HCT116 (cell line): ENCODE measurements around the gene MYL6B. TPM values are rescaled to one million over a fixed set of nuclear protein-coding genes. Genes with fewer than 3 reads are reported as not detected.

Experiments used
- ATAC-seq: fragments of 200-7000 bp; cut with Tn5 transposase; 2 replicates; pipeline ENCODE4 v1.9.1; 2020; ENCODE audit warnings: mild to moderate bottlenecking, moderate library complexity
- BruUV-seq: library from RNA; stranded (reverse); fragments of 400-500 nt; replicated peaks from 2 replicates; lab custom pipeline; 2021; lab: Mats Ljungman, UMichigan
- CTCF ChIA-PET: fragments of 300-600 bp; sonication (Branson Sonifier 250); formaldehyde crosslinking; loops from one replicate; lab custom pipeline; 2021; ENCODE audit warnings: antibody characterized with exemption; lab: Charles Lee
- POLR2A ChIA-PET: fragments of 300-600, 350-600 bp; sonication (Branson Sonifier 250); formaldehyde crosslinking; loops from one replicate; lab custom pipeline; 2021; ENCODE audit warnings: antibody characterized with exemption; lab: Charles Lee
- RAD21 ChIA-PET, 2 experiments: fragments of 300-600 bp; sonication (Branson Sonifier 250); formaldehyde crosslinking; loops; one replicate each; lab custom pipeline; 2023; ENCODE audit warnings: low total read pairs in 2 of 2; ENCODE audit not compliant: uncharacterized antibody in 2 of 2, unreplicated experiment in 2 of 2, low non-redundant PET in 1 of 2; lab: Charles Lee
- DNase-seq: peaks from one replicate; pipeline ENCODE4 v3.0.0-alpha.2; 2010; ENCODE audit warnings: low read depth, low spot score
- H2AFZ ChIP-seq: fragments of 200-600 bp; shearing (Covaris generic), sonication (generic); 2 replicates; pipeline ENCODE4 v1.6.1; 2017; ENCODE audit warnings: low read depth, mixed run types, mixed read lengths, antibody characterized with exemption, low read length; ENCODE audit not compliant: poor library complexity, severe bottlenecking
- H3K27ac ChIP-seq: 2 replicates; pipeline ENCODE4 v1.5.1; 2012; ENCODE audit warnings: low read depth, low read length
- H3K27me3 ChIP-seq: fragments of 200-600 bp; sonication (generic); 2 replicates; pipeline ENCODE4 v1.6.1; 2016; ENCODE audit warnings: mixed run types, low read length, mixed read lengths; ENCODE audit not compliant: insufficient read depth
- H3K36me3 ChIP-seq, 2 experiments: fragments of 200-500 bp in 1 of 2; fragments of 200-600 bp in 1 of 2; sonication (Bioruptor generic) in 1 of 2; sonication (generic) in 1 of 2; 2 replicates each; pipeline versions ENCODE4 v1.5.1 to v1.6.1; 2014 to 2016; ENCODE audit warnings: low read length in 2 of 2, inconsistent platforms in 1 of 2, mixed read lengths in 1 of 2, mixed run types in 1 of 2; ENCODE audit not compliant: insufficient read depth in 2 of 2, control insufficient read depth in 1 of 2
- H3K4me1 ChIP-seq, 2 experiments: fragments of 200-600 bp in 1 of 2; sonication (generic) in 1 of 2; 2 replicates each; pipeline versions ENCODE4 v1.5.1 to v1.6.1; 2012 to 2017; ENCODE audit warnings: low read length in 2 of 2, inconsistent platforms in 1 of 2, mild to moderate bottlenecking in 1 of 2, mixed read lengths in 1 of 2, mixed run types in 1 of 2, moderate library complexity in 1 of 2; ENCODE audit not compliant: insufficient read depth in 2 of 2, control insufficient read depth in 1 of 2
- H3K4me2 ChIP-seq: fragments of 200-600 bp; sonication (generic); 2 replicates; pipeline ENCODE4 v1.6.1; 2017; ENCODE audit warnings: mixed run types, low read length, mixed read lengths
- H3K4me3 ChIP-seq, 2 experiments: fragments of 200-600 bp in 1 of 2; sonication (generic) in 1 of 2; replicated peaks in 1 of 2; 2 replicates each; pipeline ENCODE4 v1.5.1; 2011 to 2016; ENCODE audit warnings: low read length in 2 of 2, control low read depth in 1 of 2, low read depth in 1 of 2, mild to moderate bottlenecking in 1 of 2, mixed read lengths in 1 of 2, mixed run types in 1 of 2
- H3K79me2 ChIP-seq: fragments of 200-600 bp; sonication (generic); 2 replicates; pipeline ENCODE4 v1.6.1; 2017; ENCODE audit warnings: mild to moderate bottlenecking, mixed run types, low read length, moderate library complexity, mixed read lengths; ENCODE audit not compliant: insufficient read depth
- H3K9ac ChIP-seq: fragments of 200-600 bp; sonication (generic); 2 replicates; pipeline ENCODE4 v1.6.1; 2016; ENCODE audit warnings: low read length, mixed read lengths
- H3K9me2 ChIP-seq: fragments of 200-600 bp; sonication (generic), shearing (Covaris generic); 2 replicates; pipeline ENCODE4 v1.6.1; 2017; ENCODE audit warnings: mixed run types, mild to moderate bottlenecking, moderate library complexity; ENCODE audit not compliant: insufficient read depth
- H3K9me3 ChIP-seq, 2 experiments: fragments of 200-500 bp in 1 of 2; fragments of 200-600 bp in 1 of 2; sonication (Bioruptor generic) in 1 of 2; sonication (generic) in 1 of 2; 2 replicates each; pipeline ENCODE4 v1.6.1; 2014 to 2017; ENCODE audit warnings: low read length in 2 of 2, mixed read lengths in 2 of 2, inconsistent platforms in 1 of 2, low read depth in 1 of 2, mild to moderate bottlenecking in 1 of 2, mixed run types in 1 of 2, moderate library complexity in 1 of 2; ENCODE audit not compliant: control insufficient read depth in 1 of 2, insufficient read depth in 1 of 2
- H4K20me1 ChIP-seq: fragments of 200-600 bp; sonication (generic), shearing (Covaris generic); 2 replicates; pipeline ENCODE4 v1.6.1; 2017; ENCODE audit warnings: mixed run types, mild to moderate bottlenecking, moderate library complexity; ENCODE audit not compliant: insufficient read depth
- ATF3 ChIP-seq: IDR thresholded peaks from 2 replicates; pipeline ENCODE4 v1.6.1; 2012
- CBX3 ChIP-seq: IDR thresholded peaks from 2 replicates; pipeline ENCODE4 v1.6.1; 2012; ENCODE audit warnings: low read depth
- CEBPB ChIP-seq: IDR thresholded peaks from 2 replicates; pipeline ENCODE4 v1.6.1; 2012; ENCODE audit warnings: low read depth
- CTCF ChIP-seq, 3 experiments: fragments of 200-600 bp in 1 of 3; sonication (generic) in 1 of 3; IDR thresholded peaks in 2 of 3; conservative IDR thresholded peaks in 1 of 3; 2 replicates each; pipeline ENCODE4 v1.5.1; 2012 to 2017; ENCODE audit warnings: low read depth in 2 of 3, low read length in 2 of 3, antibody characterized with exemption in 1 of 3, borderline replicate concordance in 1 of 3, control low read depth in 1 of 3, mild to moderate bottlenecking in 1 of 3, mixed read lengths in 1 of 3, mixed run types in 1 of 3, moderate library complexity in 1 of 3; ENCODE audit not compliant: insufficient read depth in 1 of 3
- EGR1 ChIP-seq: IDR thresholded peaks from 2 replicates; pipeline ENCODE4 v1.6.1; 2012; ENCODE audit warnings: low read depth
- EZH2 ChIP-seq: fragments of 200-600 bp; sonication (generic); IDR thresholded peaks from 2 replicates; pipeline ENCODE4 v1.6.1; 2017; ENCODE audit warnings: antibody characterized with exemption, mixed run types
- FOSL1 ChIP-seq: IDR thresholded peaks from 2 replicates; pipeline ENCODE4 v1.6.1; 2012; ENCODE audit warnings: low read depth
- JUND ChIP-seq: IDR thresholded peaks from 2 replicates; pipeline ENCODE4 v1.6.1; 2012
- MAX ChIP-seq: IDR thresholded peaks from 2 replicates; pipeline ENCODE4 v1.6.1; 2012
- POLR2A ChIP-seq: IDR thresholded peaks from 2 replicates; pipeline ENCODE4 v1.7.0; 2011; ENCODE audit warnings: borderline replicate concordance; ENCODE audit not compliant: insufficient read depth, insufficient read length; ENCODE audit errors: extremely low read depth
- POLR2AphosphoS5 ChIP-seq: IDR thresholded peaks from 2 replicates; pipeline ENCODE4 v1.6.1; 2011; ENCODE audit warnings: mild to moderate bottlenecking, low read depth, low read length, moderate library complexity
- RAD21 ChIP-seq: IDR thresholded peaks from 2 replicates; pipeline ENCODE4 v1.6.1; 2012; ENCODE audit warnings: low read depth, mild to moderate bottlenecking
- REST ChIP-seq: IDR thresholded peaks from 2 replicates; pipeline ENCODE4 v1.6.1; 2012; ENCODE audit warnings: low read depth
- SIN3A ChIP-seq: IDR thresholded peaks from 2 replicates; pipeline ENCODE4 v1.6.1; 2012; ENCODE audit warnings: low read depth
- SP1 ChIP-seq: IDR thresholded peaks from 2 replicates; pipeline ENCODE4 v1.6.1; 2012; ENCODE audit warnings: low read depth
- SRF ChIP-seq: IDR thresholded peaks from 2 replicates; pipeline ENCODE4 v1.6.1; 2012; ENCODE audit warnings: low read depth
- YY1 ChIP-seq: IDR thresholded peaks from 2 replicates; pipeline ENCODE4 v1.6.1; 2011; ENCODE audit warnings: low read length, low read depth, moderate library complexity, mild to moderate bottlenecking; ENCODE audit not compliant: insufficient replicate concordance; ENCODE audit errors: extremely low read depth
- ZBTB33 ChIP-seq: IDR thresholded peaks from 2 replicates; pipeline ENCODE4 v1.6.1; 2011; ENCODE audit warnings: mild to moderate bottlenecking, low read length, moderate library complexity; ENCODE audit not compliant: insufficient replicate concordance; ENCODE audit errors: extremely low read depth
- ZFX ChIP-seq: fragments of 450-650 bp; IDR thresholded peaks from 2 replicates; pipeline ENCODE4 v1.6.1; 2017
- ZNF274 ChIP-seq: fragments of 200-500 bp; sonication (Bioruptor generic); IDR thresholded peaks from 2 replicates; pipeline ENCODE4 v1.6.1; 2014; ENCODE audit warnings: mild to moderate bottlenecking, low read depth, low read length, inconsistent platforms
- intact Hi-C: fragments of 100-400 bp; cut with micrococcal nuclease; formaldehyde crosslinking; loops from 2 replicates; pipeline ENCODE4 v1.10.0; 2022
- total RNA-seq: library from RNA; stranded (reverse); gene quantifications from one replicate; pipeline ENCODE4 v1.2.1, GENCODE V29; 2021; ENCODE audit not compliant: unreplicated experiment

The MYL6B gene
- total RNA-seq, 1 experiment from 2014 or later: 94.3 TPM

GRCh38 chr12:56129206-56129941 is 23.0 kb upstream of the MYL6B start:
- no TSS peak for BruUV-seq
- no peaks in the 10 kb centered on the region for H3K9me3 ChIP-seq
- H3K4me2 ChIP-seq: peak overlapping the region; percentile 89
- no peak for DNase-seq
- intact Hi-C loops: loop anchor here (2.0 kb wide), 1 partner anchor 23 kb away; the partner anchor contains the start of gene MYL6B
- H2AFZ ChIP-seq: no peak overlapping the region
- H3K27ac ChIP-seq: peak overlapping the region; percentile 76
- peaks cover 29% of the 10 kb centered on the region for H3K79me2 ChIP-seq
- H4K20me1 ChIP-seq: no peaks in the 10 kb centered on the region
- no peaks in the 10 kb centered on the region for H3K27me3 ChIP-seq
- peaks cover 27 to 40% of the 10 kb centered on the region in 2 experiments for H3K36me3 ChIP-seq
- RAD21 ChIA-PET: no interaction called here
- peaks cover 16 to 33% of the 10 kb centered on the region in 2 experiments for H3K4me1 ChIP-seq
- ATAC-seq: peak; percentile 41
- no peaks in the 10 kb centered on the region for H3K9me2 ChIP-seq
- POLR2A ChIA-PET: interaction anchor here (0.7 kb wide), 1 partner anchor 16 kb away, joined by 3 read pairs; no protein-coding TSS in a partner anchor
- H3K9ac ChIP-seq: peak overlapping the region; percentile 90
- peak overlapping the region; percentile 90 to 91 for H3K4me3 ChIP-seq
- CTCF ChIA-PET: no interaction called here
- TF ChIP-seq CBX3 (no peak), SRF (no peak), JUND (no peak), YY1 (no peak), EGR1 (peak; percentile 97), CEBPB (no peak), POLR2A (no peak), REST (no peak), ZNF274 (no peak), FOSL1 (no peak), ZBTB33 (no peak), SP1 (peak; percentile 16; the same call in 1 of the 2 replicates), ZFX (no peak), CTCF (IDR thresholded peaks at IDR 0.05 in 2 of 3, conservative IDR thresholded peaks at IDR 0.05 in 1 of 3; ENCODE audit: borderline replicate concordance in 1 of 3, insufficient read depth in 1 of 3, low read depth in 2 of 3, low read length in 2 of 3) (no peak), RAD21 (no peak), ATF3 (no peak), MAX (no peak), POLR2AphosphoS5 (peak; percentile 32; the same call in 1 of the 2 replicates), EZH2 (no peak), SIN3A (no peak)
